Kidney epithelial cell (primary cell): ENCODE measurements around the gene RNU5B-1. TPM values are rescaled to one million over a fixed set of nuclear protein-coding genes. Genes with fewer than 3 reads are reported as not detected.
"Not testable (repeated sequence)": the region's sequence is repeated elsewhere in the genome, so short reads cannot be mapped to it uniquely, and the experiment has no call there.

Experiments used
- DNase-seq: peaks from one replicate; pipeline ENCODE4 v3.0.0-alpha.2; 2010; ENCODE audit warnings: low read depth
- H3K27me3 ChIP-seq: 2 replicates; pipeline ENCODE4 v1.6.0; 2011; ENCODE audit warnings: low read length; ENCODE audit not compliant: control insufficient read depth, insufficient read depth
- H3K36me3 ChIP-seq: 2 replicates; pipeline ENCODE4 v1.5.1; 2011; ENCODE audit warnings: low read length; ENCODE audit not compliant: control insufficient read depth, insufficient read depth
- H3K4me3 ChIP-seq: 2 replicates; pipeline ENCODE4 v1.5.1; 2011; ENCODE audit warnings: low read depth, mild to moderate bottlenecking, control low read depth, low read length
- total RNA-seq: library from RNA; depleted of rRNA; stranded (reverse); fragments of >200 nt; gene quantifications from 2 replicates; pipeline ENCODE4 v1.2.3, GENCODE V29; 2015
- TF ChIP-seq, protein P1 (sequence below): IDR thresholded peaks from 2 replicates; pipeline ENCODE4 v1.5.1; 2011; ENCODE audit warnings: mild to moderate bottlenecking, moderate library complexity, low read length, control low read depth, inconsistent platforms; ENCODE audit not compliant: insufficient read depth, poor library complexity, severe bottlenecking

RNU5B-1 gene
- total RNA-seq, 1 donor from 2014 or later: not detected

DNA sequence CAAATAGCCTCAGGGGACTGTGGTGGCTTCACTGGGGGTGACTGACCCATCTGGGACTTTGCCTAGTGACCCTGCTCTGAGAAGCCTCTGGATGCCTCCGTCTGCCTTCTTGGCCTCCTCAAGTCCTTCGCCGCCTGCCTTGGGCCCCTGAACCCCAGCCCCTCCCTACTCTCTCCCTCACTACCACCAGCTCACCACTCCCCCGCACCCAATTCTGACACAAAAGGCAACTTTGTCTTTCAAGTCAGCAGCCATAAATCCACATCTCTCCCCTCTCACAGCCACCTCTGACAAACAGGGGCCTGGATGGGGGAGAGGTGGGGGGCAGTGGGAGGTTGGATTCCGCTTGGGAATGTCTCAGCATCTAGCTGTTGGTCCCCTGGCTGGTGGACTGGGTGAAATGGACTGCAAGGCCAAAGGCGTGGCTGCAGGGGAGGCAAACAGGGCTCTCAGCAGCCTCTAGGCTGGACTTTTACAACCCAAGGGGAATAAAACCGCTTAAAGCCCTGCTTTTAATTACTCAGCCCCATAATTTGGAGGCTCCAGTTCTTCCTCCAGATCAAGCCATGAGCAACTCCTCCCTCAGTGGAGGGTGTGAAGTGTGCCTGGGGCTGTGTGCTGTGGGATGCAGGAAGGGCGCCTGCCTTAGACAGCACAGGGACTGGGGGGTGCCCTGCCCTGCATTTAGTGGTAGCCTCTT, 39.9 kb downstream of the RNU5B-1 start:
- TF ChIP-seq, protein P1, sequence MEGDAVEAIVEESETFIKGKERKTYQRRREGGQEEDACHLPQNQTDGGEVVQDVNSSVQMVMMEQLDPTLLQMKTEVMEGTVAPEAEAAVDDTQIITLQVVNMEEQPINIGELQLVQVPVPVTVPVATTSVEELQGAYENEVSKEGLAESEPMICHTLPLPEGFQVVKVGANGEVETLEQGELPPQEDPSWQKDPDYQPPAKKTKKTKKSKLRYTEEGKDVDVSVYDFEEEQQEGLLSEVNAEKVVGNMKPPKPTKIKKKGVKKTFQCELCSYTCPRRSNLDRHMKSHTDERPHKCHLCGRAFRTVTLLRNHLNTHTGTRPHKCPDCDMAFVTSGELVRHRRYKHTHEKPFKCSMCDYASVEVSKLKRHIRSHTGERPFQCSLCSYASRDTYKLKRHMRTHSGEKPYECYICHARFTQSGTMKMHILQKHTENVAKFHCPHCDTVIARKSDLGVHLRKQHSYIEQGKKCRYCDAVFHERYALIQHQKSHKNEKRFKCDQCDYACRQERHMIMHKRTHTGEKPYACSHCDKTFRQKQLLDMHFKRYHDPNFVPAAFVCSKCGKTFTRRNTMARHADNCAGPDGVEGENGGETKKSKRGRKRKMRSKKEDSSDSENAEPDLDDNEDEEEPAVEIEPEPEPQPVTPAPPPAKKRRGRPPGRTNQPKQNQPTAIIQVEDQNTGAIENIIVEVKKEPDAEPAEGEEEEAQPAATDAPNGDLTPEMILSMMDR: no peak

DNA sequence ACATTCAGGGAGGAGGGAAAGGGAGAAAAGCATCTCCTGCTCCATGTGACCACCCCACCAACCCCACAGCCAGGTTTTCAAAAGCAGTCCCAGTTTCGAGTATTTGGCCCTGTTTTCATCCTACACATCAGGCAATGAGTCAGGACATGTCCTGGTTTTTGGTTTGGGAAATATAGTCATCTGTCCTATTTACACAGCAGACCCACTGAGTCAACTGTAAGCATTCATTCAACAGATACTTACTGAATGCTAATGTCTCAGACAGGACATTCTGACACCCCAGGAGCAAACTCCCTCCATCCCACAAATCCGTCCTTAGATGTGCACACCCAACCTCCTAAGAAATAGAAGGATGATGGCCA, 40.4 kb downstream of the RNU5B-1 start:
- H3K36me3 ChIP-seq: no peaks in the 10 kb centered on the region
- no peak overlapping the region for H3K4me3 ChIP-seq
- TF ChIP-seq, protein P1: no peak
- no peak for DNase-seq
- peaks cover 12% of the 10 kb centered on the region for H3K27me3 ChIP-seq

More for the DNA sequence above, 39.9 kb downstream of the RNU5B-1 start:
- H3K4me3 ChIP-seq: no peak overlapping the region
- DNase-seq: no peak
- no peaks in the 10 kb centered on the region for H3K36me3 ChIP-seq
- peaks cover 12% of the 10 kb centered on the region for H3K27me3 ChIP-seq

DNA sequence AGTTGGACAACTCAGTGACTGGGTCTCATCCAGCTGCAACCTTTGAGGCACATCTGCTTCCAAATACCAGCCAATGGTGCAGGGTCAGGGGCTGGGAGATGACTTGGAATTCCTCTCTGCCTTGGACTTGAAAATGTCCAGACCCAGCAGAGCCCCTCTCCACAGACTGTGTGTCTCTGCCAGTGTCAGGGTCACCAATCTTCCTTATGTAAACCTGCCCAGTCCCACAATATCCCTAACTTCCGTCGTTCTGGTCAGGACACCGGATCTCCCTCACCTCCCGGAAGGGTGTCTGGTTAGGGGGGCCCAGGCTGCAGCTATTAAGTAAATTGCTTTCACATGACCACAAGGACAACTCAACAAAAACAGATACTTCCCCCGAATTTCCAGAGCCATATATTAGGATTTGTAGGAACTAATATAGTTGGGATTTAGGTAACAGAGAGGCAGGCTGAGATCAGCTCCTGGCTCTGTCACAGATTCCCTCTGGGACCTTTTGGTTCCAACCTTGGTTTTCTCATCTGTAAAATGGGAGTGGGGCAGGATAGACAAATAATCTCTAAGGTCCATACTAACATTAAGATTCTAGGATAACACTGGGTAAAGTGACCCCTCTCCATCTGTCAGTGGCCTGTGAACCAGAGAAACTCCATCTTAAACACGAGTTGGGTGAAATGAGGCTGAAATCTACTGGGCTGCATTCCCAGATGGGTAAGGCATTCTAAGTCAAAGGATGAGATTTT, 42.5 kb downstream of the RNU5B-1 start:
- Histone ChIP-seq H3K27me3 (peaks cover 12% of the 10 kb centered on the region), H3K4me3 (no peak overlapping the region), H3K36me3 (no peaks in the 10 kb centered on the region)
- TF ChIP-seq, protein P1: no peak
- DNase-seq: no peak

DNA sequence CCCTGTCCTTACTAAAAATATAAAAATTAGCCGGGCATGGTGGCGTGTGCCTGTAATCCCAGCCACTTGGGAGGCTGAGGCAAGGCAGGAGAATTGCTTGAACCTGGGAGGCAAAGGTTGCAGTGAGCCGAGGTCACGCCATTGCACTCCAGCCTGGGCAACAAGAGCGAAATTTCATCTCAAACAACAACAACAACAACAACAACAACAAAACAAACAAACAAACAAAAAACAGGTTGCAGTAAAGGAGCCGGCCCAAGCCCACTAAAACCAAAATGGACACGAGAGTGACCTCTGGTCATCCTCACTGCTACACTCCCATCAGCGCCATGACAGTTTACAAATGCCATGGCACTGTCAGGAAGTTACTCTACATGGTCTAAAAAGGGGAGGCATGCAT, 43.3 kb downstream of the RNU5B-1 start:
- H3K27me3 ChIP-seq: peaks cover 12% of the 10 kb centered on the region
- not testable (repeated sequence) for H3K4me3 ChIP-seq, H3K36me3 ChIP-seq, DNase-seq

DNA sequence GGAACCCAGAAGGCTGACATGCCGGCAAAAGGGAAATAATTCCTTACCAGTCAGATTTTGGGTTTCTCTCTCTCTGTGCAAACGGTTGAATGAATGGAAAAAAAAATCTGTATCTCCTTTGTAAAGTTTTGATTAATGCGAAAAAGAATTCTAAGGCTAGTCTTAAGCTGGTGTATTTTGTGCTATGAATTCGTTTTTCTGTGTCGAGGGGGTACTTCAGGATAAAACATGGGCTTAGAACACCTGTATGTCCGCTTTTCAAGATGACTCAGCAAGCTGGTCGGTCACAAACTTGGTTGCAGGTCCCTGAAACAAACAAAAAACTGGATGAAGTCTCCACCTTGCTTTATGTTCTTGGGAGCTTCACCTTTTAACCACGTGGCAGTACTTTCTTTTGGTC, 44.9 kb downstream of the RNU5B-1 start:
- TF ChIP-seq, protein P1: no peak
- DNase-seq: no peak
- Histone ChIP-seq H3K27me3 (peaks cover 8% of the 10 kb centered on the region), H3K4me3 (no peak overlapping the region), H3K36me3 (no peaks in the 10 kb centered on the region)

DNA sequence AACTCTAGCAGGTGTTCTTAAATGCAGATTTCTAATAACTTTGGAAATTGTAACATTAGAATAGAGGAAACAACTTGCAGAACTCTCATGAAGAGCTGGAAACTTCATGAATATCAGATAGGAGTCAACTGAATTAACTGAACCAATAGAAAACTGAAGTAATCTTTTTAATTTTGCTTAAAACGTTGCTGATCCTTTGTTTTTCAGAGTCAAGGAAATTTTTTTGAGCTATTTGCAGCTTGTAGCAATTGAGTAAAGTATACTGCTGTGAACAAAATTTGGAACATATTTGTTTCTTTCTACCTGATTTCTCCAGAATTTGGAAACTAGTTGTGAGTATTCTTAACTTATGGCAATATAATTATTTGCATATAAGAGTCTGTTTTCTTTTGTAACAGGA, 47.5 kb downstream of the RNU5B-1 start:
- not testable (repeated sequence) for H3K36me3 ChIP-seq, H3K4me3 ChIP-seq, DNase-seq
- peaks cover 23% of the 10 kb centered on the region for H3K27me3 ChIP-seq

Other genes with a start within 250 kb of the RNU5B-1 start
- gene RASL12, start 236.7 kb upstream of the RNU5B-1 start, total RNA-seq: 0.92 TPM in 1 of 2 replicates, not detected in the other
- gene KBTBD13, start 227.9 kb upstream of the RNU5B-1 start, total RNA-seq: not detected in 2 replicates
- 0.68 and 1.2 TPM in 2 replicates for gene UBAP1L, start 189.5 kb upstream of the RNU5B-1 start, total RNA-seq
- gene PDCD7, start 170.9 kb upstream of the RNU5B-1 start, total RNA-seq: 20.2 and 25.6 TPM in 2 replicates
- gene CLPX, start 119.3 kb upstream of the RNU5B-1 start, total RNA-seq: 28.1 and 29.6 TPM in 2 replicates
- gene CILP, start 93.2 kb upstream of the RNU5B-1 start, total RNA-seq: not detected in 2 replicates
- gene PARP16, start 17.8 kb upstream of the RNU5B-1 start, total RNA-seq: 9.2 and 11.8 TPM in 2 replicates
- gene RNU5A-1, start 8.6 kb upstream of the RNU5B-1 start, total RNA-seq: not detected in 2 replicates
- gene IGDCC3, start 73.3 kb downstream of the RNU5B-1 start, total RNA-seq: 0.13 and 0.27 TPM in 2 replicates
- 16.5 and 18.1 TPM in 2 replicates for gene IGDCC4, start 118.3 kb downstream of the RNU5B-1 start, total RNA-seq
- gene DPP8, start 213.0 kb downstream of the RNU5B-1 start, total RNA-seq: 27.2 and 30.8 TPM in 2 replicates
- 92.7 and 99.6 TPM in 2 replicates for gene HACD3, start 225.8 kb downstream of the RNU5B-1 start, total RNA-seq